ENCODE data around the gene RUFY4. TPM values are rescaled to one million over a fixed set of nuclear protein-coding genes. Genes with fewer than 3 reads are reported as not detected.

Gene RUFY4
- total and polyA plus RNA-seq, 9 of the 15 experiments (the other 6 are each of a cell fraction or from before 2014, with no cell fraction given) = not detected

- no peak for TF ChIP-seq ZHX1 (conservative IDR thresholded peaks at IDR 0.05; ENCODE audit: low read length)
- TF ChIP-seq ZEB2 (IDR thresholded peaks at IDR 0.05) = no peak
- TF ChIP-seq ARHGAP35 (IDR thresholded peaks at IDR 0.05; ENCODE audit: partially characterized antibody) = no peak
- TF ChIP-seq BRD4 (IDR thresholded peaks at IDR 0.05) = no peak
- TF ChIP-seq, protein P1, sequence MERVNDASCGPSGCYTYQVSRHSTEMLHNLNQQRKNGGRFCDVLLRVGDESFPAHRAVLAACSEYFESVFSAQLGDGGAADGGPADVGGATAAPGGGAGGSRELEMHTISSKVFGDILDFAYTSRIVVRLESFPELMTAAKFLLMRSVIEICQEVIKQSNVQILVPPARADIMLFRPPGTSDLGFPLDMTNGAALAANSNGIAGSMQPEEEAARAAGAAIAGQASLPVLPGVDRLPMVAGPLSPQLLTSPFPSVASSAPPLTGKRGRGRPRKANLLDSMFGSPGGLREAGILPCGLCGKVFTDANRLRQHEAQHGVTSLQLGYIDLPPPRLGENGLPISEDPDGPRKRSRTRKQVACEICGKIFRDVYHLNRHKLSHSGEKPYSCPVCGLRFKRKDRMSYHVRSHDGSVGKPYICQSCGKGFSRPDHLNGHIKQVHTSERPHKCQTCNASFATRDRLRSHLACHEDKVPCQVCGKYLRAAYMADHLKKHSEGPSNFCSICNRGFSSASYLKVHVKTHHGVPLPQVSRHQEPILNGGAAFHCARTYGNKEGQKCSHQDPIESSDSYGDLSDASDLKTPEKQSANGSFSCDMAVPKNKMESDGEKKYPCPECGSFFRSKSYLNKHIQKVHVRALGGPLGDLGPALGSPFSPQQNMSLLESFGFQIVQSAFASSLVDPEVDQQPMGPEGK (CRISPR knock-in tag; IDR thresholded peaks at IDR 0.05; ENCODE audit: borderline replicate concordance) = no peak
- TF ChIP-seq, protein P2, sequence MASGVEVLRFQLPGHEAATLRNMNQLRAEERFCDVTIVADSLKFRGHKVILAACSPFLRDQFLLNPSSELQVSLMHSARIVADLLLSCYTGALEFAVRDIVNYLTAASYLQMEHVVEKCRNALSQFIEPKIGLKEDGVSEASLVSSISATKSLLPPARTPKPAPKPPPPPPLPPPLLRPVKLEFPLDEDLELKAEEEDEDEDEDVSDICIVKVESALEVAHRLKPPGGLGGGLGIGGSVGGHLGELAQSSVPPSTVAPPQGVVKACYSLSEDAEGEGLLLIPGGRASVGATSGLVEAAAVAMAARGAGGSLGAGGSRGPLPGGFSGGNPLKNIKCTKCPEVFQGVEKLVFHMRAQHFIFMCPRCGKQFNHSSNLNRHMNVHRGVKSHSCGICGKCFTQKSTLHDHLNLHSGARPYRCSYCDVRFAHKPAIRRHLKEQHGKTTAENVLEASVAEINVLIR (CRISPR knock-in tag; IDR thresholded peaks at IDR 0.05) = no peak
- TF ChIP-seq ETV1 (tag; conservative IDR thresholded peaks at IDR 0.05; ENCODE audit: low read depth) = no peak
- TF ChIP-seq PCBP1 (IDR thresholded peaks at IDR 0.05; ENCODE audit: low read depth, low read length, poor library complexity, severe bottlenecking) = no peak
- no peak for TF ChIP-seq SMAD2 (IDR thresholded peaks at IDR 0.05; ENCODE audit: low read depth, low read length)
- no peak for TF ChIP-seq HIVEP1 (CRISPR knock-in tag; IDR thresholded peaks at IDR 0.05)
- no peak for TF ChIP-seq ZNF184 (CRISPR knock-in tag; IDR thresholded peaks at IDR 0.05)
- TF ChIP-seq U2AF2 (optimal IDR thresholded peaks at IDR 0.05; ENCODE audit: low read depth, low read length) = no peak
- TF ChIP-seq ZNF79 (CRISPR knock-in tag; IDR thresholded peaks at IDR 0.05; ENCODE audit: low read depth) = no peak
- CTCF ChIA-PET (ENCODE audit: low intra/inter-chr PET ratio) = no interaction called here
- intact Hi-C loops (cut with micrococcal nuclease) (loop anchor here (10.0 kb wide), 2 partner anchors 149 to 279 kb away; no protein-coding TSS in a partner anchor), in situ Hi-C loops (cut with MboI) (no loop called here)
- Histone ChIP-seq H3K4me3 (no peak overlapping the region), H3K27ac (ENCODE audit: extremely low read depth, low read depth, low read length) (no peak overlapping the region), H3K9ac (ENCODE audit: insufficient read depth in 1 of 2, low read depth in 2 of 2, low read length in 2 of 2) (no peak overlapping the region), H3K9me3 (replicated peaks; ENCODE audit: control insufficient read depth, insufficient read depth, low read depth, low read length) (no peaks in the 10 kb centered on the region), H3K27me3 (ENCODE audit: control insufficient read depth in 2 of 2, insufficient read depth in 2 of 2, low read length in 2 of 2) (peaks cover 0 to 13% of the 10 kb centered on the region in 2 experiments; a peak in 3 of 5 replicates), H3K4me2 (ENCODE audit: insufficient read depth, low read length) (no peak overlapping the region), H3K79me2 (ENCODE audit: control insufficient read depth, insufficient read depth, low read length) (no peaks in the 10 kb centered on the region), H2AFZ (ENCODE audit: low read depth, low read length) (no peak overlapping the region), H3K36me3 (ENCODE audit: control insufficient read depth, insufficient read depth, low read length) (no peaks in the 10 kb centered on the region), H3K9me1 (ENCODE audit: control insufficient read depth, insufficient read depth, low read length) (no peaks in the 10 kb centered on the region), H4K20me1 (replicated peaks; ENCODE audit: control insufficient read depth, insufficient read depth, low read length) (no peaks in the 10 kb centered on the region), H3K4me1 (replicated peaks in 1 of 2; ENCODE audit: control insufficient read depth in 2 of 2, insufficient read depth in 2 of 2, low read length in 2 of 2) (no peaks in the 10 kb centered on the region; a peak in 1 of 5 replicates)
- WGBS (ENCODE audit: insufficient coverage, low coverage, missing lambda C conversion rate) = 0% methylated on average over 6 of the region's 6 CpGs
- BruUV-seq (replicated peaks) = no TSS peak
- DNase-seq (ENCODE audit: extremely low read depth in 1 of 4, low spot score in 3 of 4) (no peak), FAIRE-seq (no peak), ATAC-seq (no peak)
- POLR2A ChIA-PET = interaction anchor here (0.5 kb wide), 1 partner anchor 18 kb away, joined by 3 read pairs; no protein-coding TSS in a partner anchor
Observed at GRCh38 chr2:218063896-218064295, 5.2 kb upstream of the RUFY4 start.

Data from K562 (cell line).